PFSK-1 (cell line): Measurements from ENCODE around the gene AWAT1. TPM values are rescaled to one million over a fixed set of nuclear protein-coding genes. Genes with fewer than 3 reads are reported as not detected.

Experiments used
- FOXP2 ChIP-seq: optimal IDR thresholded peaks from 2 replicates; pipeline ENCODE3; 2011; ENCODE audit warnings: borderline replicate concordance, control low read depth, inconsistent platforms; ENCODE audit not compliant: insufficient read depth; ENCODE audit errors: extremely low read length, extremely low read depth
- POLR2AphosphoS5 ChIP-seq: IDR thresholded peaks from 2 replicates; pipeline ENCODE4 v1.6.1; 2012; ENCODE audit warnings: low read depth, mild to moderate bottlenecking, control low read depth, low read length, moderate library complexity
- REST ChIP-seq, 2 experiments: IDR thresholded peaks; 2 replicates each; pipeline versions ENCODE4 v1.6.1 to v1.8.0; 2011 to 2012; ENCODE audit warnings: low read depth in 2 of 2, low read length in 2 of 2, control low read depth in 1 of 2, inconsistent platforms in 1 of 2, mild to moderate bottlenecking in 1 of 2, moderate library complexity in 1 of 2; ENCODE audit not compliant: insufficient read depth in 1 of 2
- SIN3A ChIP-seq: IDR thresholded peaks from 2 replicates; pipeline ENCODE4 v1.6.1; 2012; ENCODE audit warnings: mild to moderate bottlenecking, low read length, moderate library complexity, borderline replicate concordance; ENCODE audit not compliant: insufficient read depth
- TAF1 ChIP-seq: IDR thresholded peaks from 2 replicates; pipeline ENCODE4 v1.6.1; 2012; ENCODE audit warnings: low read length, control low read depth, borderline replicate concordance; ENCODE audit not compliant: insufficient read depth
- polyA plus RNA-seq: library from polyadenylated mRNA; unstranded; fragments of >200 nt; gene quantifications from one replicate; pipeline ENCODE4 v1.2.1, GENCODE V29; 2012; ENCODE audit warnings: low read depth, missing spikeins; ENCODE audit not compliant: insufficient read length

The AWAT1 gene
- polyA plus RNA-seq = not detected

GRCh38 chrX:70234355-70234754 lies at the start of gene AWAT1:
AWAT1 (plus strand) TSS chrX:70234655; CDS start chrX:70234696, 41 bp downstream.
- no peak for TF ChIP-seq SIN3A
- no peak for TF ChIP-seq TAF1
- TF ChIP-seq FOXP2 = no peak
- TF ChIP-seq REST (IDR thresholded peaks at IDR 0.05; ENCODE audit: insufficient read depth in 1 of 2, low read depth in 2 of 2, low read length in 2 of 2) = no peak
- no peak for TF ChIP-seq POLR2AphosphoS5

GRCh38 chrX:70190225-70190624 lies 44.2 kb upstream of the AWAT1 start:
- TF ChIP-seq REST (IDR thresholded peaks at IDR 0.05; ENCODE audit: insufficient read depth in 1 of 2, low read depth in 2 of 2, low read length in 2 of 2) = no peak
- no peak for TF ChIP-seq SIN3A
- TF ChIP-seq POLR2AphosphoS5 = no peak
- TF ChIP-seq TAF1 = no peak
- no peak for TF ChIP-seq FOXP2

- no peak for TF ChIP-seq FOXP2
- no peak for TF ChIP-seq TAF1
- TF ChIP-seq POLR2AphosphoS5 = no peak
- TF ChIP-seq SIN3A = no peak
- no peak for TF ChIP-seq REST (IDR thresholded peaks at IDR 0.05; ENCODE audit: insufficient read depth in 1 of 2, low read depth in 2 of 2, low read length in 2 of 2)
These were observed 37.3 kb upstream of the AWAT1 start for GRCh38 chrX:70196961-70197720.

GRCh38 chrX:70201732-70202131 lies 32.7 kb upstream of the AWAT1 start:
- TF ChIP-seq SIN3A (no peak), POLR2AphosphoS5 (no peak), REST (IDR thresholded peaks at IDR 0.05; ENCODE audit: insufficient read depth in 1 of 2, low read depth in 2 of 2, low read length in 2 of 2) (no peak), TAF1 (no peak), FOXP2 (no peak)
